OCI-LY1 (cell line): ENCODE results near the gene SAP30L.

Experiments used
- H2AFZ ChIP-seq: fragments of 200-600 bp; sonication (generic), shearing (Covaris generic); 2 replicates; pipeline ENCODE4 v1.6.0; 2014; ENCODE audit warnings: antibody characterized with exemption, mild to moderate bottlenecking, low read length
- H3F3A ChIP-seq: fragments of 200-600 bp; sonication (generic), shearing (Covaris generic); 2 replicates; pipeline ENCODE4 v1.6.0; 2014; ENCODE audit warnings: mild to moderate bottlenecking, antibody characterized with exemption, low read length, moderate library complexity; ENCODE audit not compliant: insufficient read depth
- H3K27ac ChIP-seq: fragments of 200-600 bp; sonication (generic); 2 replicates; pipeline ENCODE4 v1.5.1; 2014; ENCODE audit warnings: low read length, mixed run types, mild to moderate bottlenecking, low read depth; ENCODE audit not compliant: poor library complexity, severe bottlenecking
- H3K27me3 ChIP-seq: fragments of 200-600 bp; sonication (generic); 2 replicates; pipeline ENCODE4 v1.6.0; 2014; ENCODE audit warnings: antibody characterized with exemption, mild to moderate bottlenecking, low read length, moderate library complexity; ENCODE audit not compliant: insufficient read depth
- H3K36me3 ChIP-seq: fragments of 200-600 bp; sonication (generic); 2 replicates; pipeline ENCODE4 v1.6.1; 2014; ENCODE audit warnings: mild to moderate bottlenecking, antibody characterized with exemption, low read length, moderate library complexity, mixed read lengths; ENCODE audit not compliant: insufficient read depth
- H3K4me1 ChIP-seq: fragments of 200-600 bp; sonication (generic); 2 replicates; pipeline ENCODE4 v1.5.1; 2014; ENCODE audit warnings: mild to moderate bottlenecking, low read length, moderate library complexity; ENCODE audit not compliant: insufficient read depth, severe bottlenecking
- H3K4me2 ChIP-seq: fragments of 200-600 bp; sonication (generic), shearing (Covaris generic); 2 replicates; pipeline ENCODE4 v1.6.1; 2014; ENCODE audit warnings: low read length
- H3K4me3 ChIP-seq: fragments of 200-600 bp; sonication (generic); 2 replicates; pipeline ENCODE4 v1.5.1; 2014; ENCODE audit warnings: low read length, low read depth, mild to moderate bottlenecking, mixed read lengths; ENCODE audit not compliant: poor library complexity, severe bottlenecking
- H3K79me2 ChIP-seq: fragments of 200-600 bp; shearing (Covaris generic); 2 replicates; pipeline ENCODE4 v1.6.1; 2016; ENCODE audit warnings: mixed run types, low read length, mixed read lengths; ENCODE audit not compliant: insufficient read depth
- H3K9ac ChIP-seq: fragments of 200-600 bp; sonication (generic), shearing (Covaris generic); 2 replicates; pipeline ENCODE4 v1.6.1; 2014; ENCODE audit warnings: mild to moderate bottlenecking, low read length, mixed read lengths
- H3K9me2 ChIP-seq: fragments of 200-600 bp; sonication (generic), shearing (Covaris generic); 2 replicates; pipeline ENCODE4 v1.6.1; 2014; ENCODE audit warnings: low read depth, mild to moderate bottlenecking, low read length, mixed read lengths
- H3K9me3 ChIP-seq: fragments of 200-600 bp; shearing (Covaris generic); 2 replicates; pipeline ENCODE4 v1.6.1; 2014; ENCODE audit warnings: low read length, mixed read lengths
- H4K20me1 ChIP-seq: fragments of 200-600 bp; sonication (generic), shearing (Covaris generic); 2 replicates; pipeline ENCODE4 v1.6.0; 2016; ENCODE audit warnings: mild to moderate bottlenecking, low read length; ENCODE audit not compliant: insufficient read depth
- CTCF ChIP-seq: fragments of 200-600 bp; sonication (generic), shearing (Covaris generic); IDR thresholded peaks from 2 replicates; pipeline ENCODE4 v1.5.1; 2017; ENCODE audit warnings: mild to moderate bottlenecking, antibody characterized with exemption, low read length, moderate library complexity, mixed read lengths
- EZH2 ChIP-seq: fragments of 200-600 bp; sonication (generic), shearing (Covaris generic); IDR thresholded peaks from 2 replicates; pipeline ENCODE4 v1.8.0; 2017; ENCODE audit warnings: borderline replicate concordance, mixed run types, mild to moderate bottlenecking, antibody characterized with exemption, low read length, moderate library complexity, mixed read lengths

SAP30L gene

DNA sequence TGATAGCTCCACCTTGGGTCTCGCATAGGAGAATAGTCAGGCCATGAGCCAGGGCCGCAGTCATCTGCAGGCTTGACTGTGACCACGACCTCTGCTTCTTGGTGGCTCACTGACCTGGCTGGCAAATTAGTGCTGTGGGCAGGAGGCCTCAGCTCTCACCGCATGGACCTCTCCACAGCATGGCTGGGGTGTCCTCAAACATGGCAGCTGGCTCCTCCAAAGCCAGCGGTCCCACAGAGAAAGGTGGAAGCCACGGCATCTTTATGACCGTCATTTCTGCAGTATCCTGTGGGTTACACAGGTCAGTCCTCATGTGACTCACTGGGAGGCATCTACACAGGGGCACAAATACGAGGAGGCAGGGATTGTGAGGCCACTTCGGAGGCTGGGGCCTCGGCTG, 43.2 kb upstream of the SAP30L start:
- no peak overlapping the region for H3K27ac ChIP-seq
- no peaks in the 10 kb centered on the region for H3K9me2 ChIP-seq
- TF ChIP-seq CTCF (no peak), EZH2 (no peak)

DNA sequence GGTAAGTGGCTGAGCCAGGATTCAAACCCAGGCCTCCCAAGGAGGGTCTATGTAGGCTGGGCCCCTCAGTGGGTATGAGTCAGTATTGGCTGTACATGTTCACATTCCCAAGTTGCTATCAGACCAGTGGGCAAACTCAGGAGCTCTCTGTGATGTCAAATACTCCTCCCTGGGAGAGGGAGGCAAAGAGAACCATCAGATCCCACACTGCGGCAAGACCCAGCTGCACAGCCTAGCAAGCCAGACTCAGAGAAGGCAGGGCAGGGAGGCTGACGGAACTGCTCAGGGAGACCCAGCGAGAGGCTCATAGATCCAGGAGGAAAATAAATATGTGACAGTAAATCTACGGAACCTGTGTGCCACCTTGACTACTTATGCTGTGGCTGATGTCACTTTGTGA, 42.6 kb upstream of the SAP30L start:
- no peak for TF ChIP-seq CTCF
- no peak for TF ChIP-seq EZH2
- Histone ChIP-seq H3K79me2 (no peaks in the 10 kb centered on the region), H3K9me3 (no peaks in the 10 kb centered on the region), H4K20me1 (no peaks in the 10 kb centered on the region), H3K27ac (no peak overlapping the region), H2AFZ (no peak overlapping the region), H3K36me3 (no peaks in the 10 kb centered on the region), H3K27me3 (no peaks in the 10 kb centered on the region), H3K4me1 (peaks cover 4% of the 10 kb centered on the region), H3K4me3 (no peak overlapping the region), H3K4me2 (no peak overlapping the region), H3K9ac (no peak overlapping the region), H3K9me2 (no peaks in the 10 kb centered on the region), H3F3A (no peaks in the 10 kb centered on the region)

More for the DNA sequence above, 43.2 kb upstream of the SAP30L start:
- no peaks in the 10 kb centered on the region for H4K20me1 ChIP-seq
- H3K27me3 ChIP-seq: no peaks in the 10 kb centered on the region
- H3K9ac ChIP-seq: no peak overlapping the region
- no peak overlapping the region for H3K4me2 ChIP-seq
- no peaks in the 10 kb centered on the region for H3K79me2 ChIP-seq
- no peaks in the 10 kb centered on the region for H3F3A ChIP-seq
- no peak overlapping the region for H2AFZ ChIP-seq
- H3K4me1 ChIP-seq: peaks cover 4% of the 10 kb centered on the region
- no peaks in the 10 kb centered on the region for H3K9me3 ChIP-seq
- H3K4me3 ChIP-seq: no peak overlapping the region
- H3K36me3 ChIP-seq: no peaks in the 10 kb centered on the region

DNA sequence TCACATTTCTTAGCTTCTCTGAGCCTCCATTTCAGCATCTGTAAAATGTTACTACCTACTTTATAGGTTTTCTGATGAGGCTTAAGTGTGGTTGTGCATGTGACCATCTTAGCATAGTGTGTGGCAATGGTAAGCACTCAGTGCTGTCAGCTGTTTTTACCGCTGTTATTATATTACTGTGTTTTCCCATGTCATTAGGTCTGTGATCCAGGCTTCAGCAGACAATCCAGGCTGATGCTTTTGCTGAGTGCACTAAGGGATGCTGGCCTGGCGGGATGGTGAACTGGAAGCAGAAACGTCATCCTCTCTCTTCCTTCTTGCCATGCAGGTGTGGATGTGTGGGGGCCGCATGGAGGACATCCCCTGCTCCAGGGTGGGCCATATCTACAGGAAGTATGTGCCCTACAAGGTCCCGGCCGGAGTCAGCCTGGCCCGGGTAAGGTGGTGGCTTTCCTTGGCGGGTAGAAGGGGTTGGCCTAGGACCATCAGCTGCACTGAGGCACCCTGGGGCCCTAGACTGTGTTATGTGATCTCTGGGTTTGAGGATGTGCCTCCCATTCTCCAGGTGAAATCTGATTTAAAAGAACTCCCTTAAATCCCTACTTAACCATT, 41.9 kb upstream of the SAP30L start:
- H3K4me2 ChIP-seq: no peak overlapping the region
- H4K20me1 ChIP-seq: no peaks in the 10 kb centered on the region
- H3K27me3 ChIP-seq: no peaks in the 10 kb centered on the region
- H3K9ac ChIP-seq: no peak overlapping the region
- no peaks in the 10 kb centered on the region for H3K9me3 ChIP-seq
- no peaks in the 10 kb centered on the region for H3K79me2 ChIP-seq
- no peak overlapping the region for H3K4me3 ChIP-seq
- TF ChIP-seq EZH2 (no peak), CTCF (no peak)
- H3K9me2 ChIP-seq: no peaks in the 10 kb centered on the region
- H3K4me1 ChIP-seq: peaks cover 4% of the 10 kb centered on the region
- no peak overlapping the region for H3K27ac ChIP-seq
- no peak overlapping the region for H2AFZ ChIP-seq
- H3F3A ChIP-seq: no peaks in the 10 kb centered on the region
- H3K36me3 ChIP-seq: no peaks in the 10 kb centered on the region
